Measurements from ENCODE around the gene SDK2.

Gene SDK2

GRCh38 chr17:73534209-73534909 is 109.9 kb downstream of the SDK2 start:
- DNase-seq (ENCODE audit: low read depth): no peak
- TF ChIP-seq, protein P1, sequence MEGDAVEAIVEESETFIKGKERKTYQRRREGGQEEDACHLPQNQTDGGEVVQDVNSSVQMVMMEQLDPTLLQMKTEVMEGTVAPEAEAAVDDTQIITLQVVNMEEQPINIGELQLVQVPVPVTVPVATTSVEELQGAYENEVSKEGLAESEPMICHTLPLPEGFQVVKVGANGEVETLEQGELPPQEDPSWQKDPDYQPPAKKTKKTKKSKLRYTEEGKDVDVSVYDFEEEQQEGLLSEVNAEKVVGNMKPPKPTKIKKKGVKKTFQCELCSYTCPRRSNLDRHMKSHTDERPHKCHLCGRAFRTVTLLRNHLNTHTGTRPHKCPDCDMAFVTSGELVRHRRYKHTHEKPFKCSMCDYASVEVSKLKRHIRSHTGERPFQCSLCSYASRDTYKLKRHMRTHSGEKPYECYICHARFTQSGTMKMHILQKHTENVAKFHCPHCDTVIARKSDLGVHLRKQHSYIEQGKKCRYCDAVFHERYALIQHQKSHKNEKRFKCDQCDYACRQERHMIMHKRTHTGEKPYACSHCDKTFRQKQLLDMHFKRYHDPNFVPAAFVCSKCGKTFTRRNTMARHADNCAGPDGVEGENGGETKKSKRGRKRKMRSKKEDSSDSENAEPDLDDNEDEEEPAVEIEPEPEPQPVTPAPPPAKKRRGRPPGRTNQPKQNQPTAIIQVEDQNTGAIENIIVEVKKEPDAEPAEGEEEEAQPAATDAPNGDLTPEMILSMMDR (conservative IDR thresholded peaks at IDR 0.05; ENCODE audit: low read depth, low read length): no peak
- no peak overlapping the region for H3K4me3 ChIP-seq (ENCODE audit: low read depth, low read length)

DNA sequence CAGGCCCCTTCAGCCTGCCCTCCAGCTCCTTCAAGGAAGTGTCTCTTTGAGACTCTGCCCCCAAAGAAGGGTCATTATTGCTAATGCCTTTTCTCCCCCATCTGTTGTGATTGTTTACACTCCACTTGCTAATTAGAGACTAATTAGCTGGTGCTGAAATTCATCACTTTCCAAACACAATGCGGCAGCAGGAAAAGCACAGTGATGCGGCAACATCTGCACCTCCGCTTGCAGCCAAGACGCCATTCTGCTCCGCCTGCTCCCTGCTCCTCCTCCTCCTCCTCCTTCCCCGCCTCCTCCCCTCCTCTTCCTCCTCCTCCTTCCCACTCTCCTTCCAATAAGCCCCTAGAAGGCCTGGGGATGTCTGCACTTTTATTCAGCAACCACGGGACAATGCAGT is 110.5 kb downstream of the SDK2 start:
- no peak overlapping the region for H3K4me3 ChIP-seq (ENCODE audit: low read depth, low read length)
- TF ChIP-seq, protein P1 (conservative IDR thresholded peaks at IDR 0.05; ENCODE audit: low read depth, low read length): no peak
- DNase-seq (ENCODE audit: low read depth): no peak

DNA sequence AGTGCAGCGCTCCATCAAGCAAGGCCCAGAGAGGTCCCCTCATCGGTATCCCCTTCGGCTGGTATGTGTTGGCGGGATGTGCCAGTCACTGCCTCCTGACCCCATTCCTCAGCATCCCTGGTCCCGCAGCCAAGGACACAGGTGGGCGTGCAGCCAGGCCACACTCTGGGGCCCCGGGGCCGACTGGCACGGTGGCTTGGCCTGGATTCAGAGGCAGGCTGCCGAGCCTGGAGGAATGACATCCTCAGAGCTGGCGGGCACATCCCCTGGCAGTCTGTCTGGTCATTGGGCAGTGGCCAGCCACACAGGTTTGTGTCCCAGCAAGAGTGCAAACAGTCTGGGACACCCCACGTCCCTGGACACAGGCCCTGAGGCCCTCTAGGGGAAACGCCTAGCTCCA is 111.1 kb downstream of the SDK2 start:
- H3K4me3 ChIP-seq (ENCODE audit: low read depth, low read length): no peak overlapping the region
- no peak for DNase-seq (ENCODE audit: low read depth)
- TF ChIP-seq, protein P1 (conservative IDR thresholded peaks at IDR 0.05; ENCODE audit: low read depth, low read length): no peak

GRCh38 chr17:73532421-73532901 is 111.8 kb downstream of the SDK2 start:
- H3K4me3 ChIP-seq (ENCODE audit: low read depth, low read length): no peak overlapping the region
- TF ChIP-seq, protein P1 (conservative IDR thresholded peaks at IDR 0.05; ENCODE audit: low read depth, low read length): no peak
- DNase-seq (ENCODE audit: low read depth): no peak

DNA sequence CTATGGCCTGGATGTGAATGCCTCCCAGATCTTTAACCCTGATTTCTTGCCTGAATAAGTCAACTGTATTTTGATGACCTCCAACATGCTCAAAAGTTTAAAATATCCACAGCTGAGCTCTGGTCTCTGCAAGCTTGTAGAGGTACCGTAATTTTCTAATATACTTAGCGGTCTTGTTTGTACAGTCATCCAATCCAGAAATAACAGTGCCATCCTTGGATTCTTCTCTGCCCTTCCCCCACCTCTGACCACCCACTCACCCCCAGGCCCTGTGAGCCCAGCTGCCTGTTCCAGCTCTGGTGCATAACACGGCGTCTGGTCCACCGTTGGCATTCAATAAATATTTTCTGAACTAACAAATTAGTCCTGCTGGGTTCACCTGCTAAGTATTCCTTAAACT is 113.1 kb downstream of the SDK2 start:
- TF ChIP-seq, protein P1 (conservative IDR thresholded peaks at IDR 0.05; ENCODE audit: low read depth, low read length): no peak
- no peak overlapping the region for H3K4me3 ChIP-seq (ENCODE audit: low read depth, low read length)
- no peak for DNase-seq (ENCODE audit: low read depth)

GRCh38 chr17:73528679-73529078 is 115.6 kb downstream of the SDK2 start:
- TF ChIP-seq, protein P1 (conservative IDR thresholded peaks at IDR 0.05; ENCODE audit: low read depth, low read length): no peak
- no peak overlapping the region for H3K4me3 ChIP-seq (ENCODE audit: low read depth, low read length)
- DNase-seq (ENCODE audit: low read depth): no peak

DNA sequence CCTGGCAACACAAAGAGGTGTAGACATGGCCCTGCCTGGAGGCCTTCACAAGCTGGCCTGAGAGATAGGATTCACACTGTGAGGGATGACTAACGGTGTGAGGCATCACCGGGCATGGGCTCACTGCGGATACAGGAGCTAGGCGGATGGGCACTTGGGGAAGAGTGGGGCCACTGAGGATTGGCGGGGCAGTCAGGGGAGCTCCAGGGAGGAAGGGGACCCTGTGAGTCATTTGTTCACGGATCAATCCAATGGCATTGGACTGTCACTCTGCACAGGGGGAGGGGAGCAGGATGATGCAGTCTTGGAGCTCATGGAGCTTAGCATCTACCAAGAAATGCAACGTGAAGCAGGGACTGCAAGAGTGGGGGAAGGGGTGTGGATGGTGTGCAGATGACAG is 117.3 kb downstream of the SDK2 start:
- H3K4me3 ChIP-seq (ENCODE audit: low read depth, low read length): no peak overlapping the region

More for the DNA sequence above, 117.3 kb downstream of the SDK2 start:
- TF ChIP-seq, protein P1 (conservative IDR thresholded peaks at IDR 0.05; ENCODE audit: low read depth, low read length): no peak
- no peak for DNase-seq (ENCODE audit: low read depth)
